ENCODE results near the gene S100A13. TPM values are rescaled to one million over a fixed set of nuclear protein-coding genes. Genes with fewer than 3 reads are reported as not detected.
A peak's percentile ranks its signal among the peaks of the same experiment; 100 is the strongest.

The S100A13 gene
- total and polyA plus RNA-seq, 8 donors = 75.1 to 110 (median 84.6) TPM

DNA sequence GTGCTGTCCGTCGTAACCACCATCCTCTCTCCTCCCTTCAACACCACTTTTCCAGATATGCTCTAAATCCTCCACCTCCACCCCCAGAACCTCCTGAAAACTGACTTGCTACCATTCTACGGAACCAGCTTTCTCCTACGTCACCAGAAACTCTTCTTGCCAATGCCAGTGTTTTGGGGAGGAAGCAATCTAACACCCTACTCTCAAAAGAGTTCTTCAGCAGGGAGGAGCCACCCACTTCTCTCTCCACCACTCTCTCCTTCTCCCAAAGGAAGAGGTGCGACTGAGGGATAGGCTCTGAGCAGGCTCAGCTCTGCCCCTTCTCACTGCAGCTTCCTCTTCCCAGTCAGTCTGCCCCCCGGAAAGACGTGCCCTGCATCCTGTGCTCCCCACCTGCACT lies 55.6 kb downstream of the S100A13 start:
- peaks cover 22 to 51% of the 10 kb centered on the region in 2 donors for H3K4me1 ChIP-seq
- no peak for DNase-seq
- intact Hi-C loops (cut with DNase I) = no loop called here
- ATAC-seq = no peak
- no peak overlapping the region for H3K4me3 ChIP-seq
- TF ChIP-seq, protein P1, sequence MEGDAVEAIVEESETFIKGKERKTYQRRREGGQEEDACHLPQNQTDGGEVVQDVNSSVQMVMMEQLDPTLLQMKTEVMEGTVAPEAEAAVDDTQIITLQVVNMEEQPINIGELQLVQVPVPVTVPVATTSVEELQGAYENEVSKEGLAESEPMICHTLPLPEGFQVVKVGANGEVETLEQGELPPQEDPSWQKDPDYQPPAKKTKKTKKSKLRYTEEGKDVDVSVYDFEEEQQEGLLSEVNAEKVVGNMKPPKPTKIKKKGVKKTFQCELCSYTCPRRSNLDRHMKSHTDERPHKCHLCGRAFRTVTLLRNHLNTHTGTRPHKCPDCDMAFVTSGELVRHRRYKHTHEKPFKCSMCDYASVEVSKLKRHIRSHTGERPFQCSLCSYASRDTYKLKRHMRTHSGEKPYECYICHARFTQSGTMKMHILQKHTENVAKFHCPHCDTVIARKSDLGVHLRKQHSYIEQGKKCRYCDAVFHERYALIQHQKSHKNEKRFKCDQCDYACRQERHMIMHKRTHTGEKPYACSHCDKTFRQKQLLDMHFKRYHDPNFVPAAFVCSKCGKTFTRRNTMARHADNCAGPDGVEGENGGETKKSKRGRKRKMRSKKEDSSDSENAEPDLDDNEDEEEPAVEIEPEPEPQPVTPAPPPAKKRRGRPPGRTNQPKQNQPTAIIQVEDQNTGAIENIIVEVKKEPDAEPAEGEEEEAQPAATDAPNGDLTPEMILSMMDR (IDR thresholded peaks at IDR 0.05) = no peak
- no peaks in the 10 kb centered on the region for H3K27me3 ChIP-seq
- H3K36me3 ChIP-seq = no peaks in the 10 kb centered on the region
- no peaks in the 10 kb centered on the region for H3K9me3 ChIP-seq
- H3K27ac ChIP-seq = peak overlapping the region in 1 of 2 donors; percentile 83

DNA sequence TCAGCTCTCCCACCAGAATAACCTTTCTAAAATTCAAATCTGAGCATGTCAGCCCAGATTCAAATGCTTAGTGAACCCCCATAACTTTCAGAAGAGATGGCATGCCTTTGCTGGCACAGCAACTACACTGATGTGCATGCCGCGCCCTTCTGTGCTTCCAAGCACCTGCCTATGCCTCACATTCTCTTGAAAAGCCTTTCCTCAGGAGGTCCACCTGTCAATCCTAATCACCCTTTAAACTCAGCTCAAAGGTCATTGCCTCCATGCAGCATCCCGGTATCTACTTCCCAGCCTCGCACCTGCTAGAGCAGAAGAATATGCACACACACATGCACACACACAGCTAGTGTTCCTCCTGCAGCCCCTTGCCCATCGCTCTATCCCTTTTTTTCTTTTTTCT lies 56.4 kb downstream of the S100A13 start:
- H3K4me1 ChIP-seq = peaks cover 30 to 59% of the 10 kb centered on the region in 2 donors
- no peak overlapping the region for H3K4me3 ChIP-seq
- DNase-seq (no peak), ATAC-seq (no peak)
- H3K27me3 ChIP-seq = no peaks in the 10 kb centered on the region
- no peaks in the 10 kb centered on the region for H3K9me3 ChIP-seq
- H3K27ac ChIP-seq = no peak overlapping the region
- H3K36me3 ChIP-seq = no peaks in the 10 kb centered on the region
- TF ChIP-seq, protein P1 (IDR thresholded peaks at IDR 0.05) = no peak
- intact Hi-C loops (cut with DNase I) = no loop called here

DNA sequence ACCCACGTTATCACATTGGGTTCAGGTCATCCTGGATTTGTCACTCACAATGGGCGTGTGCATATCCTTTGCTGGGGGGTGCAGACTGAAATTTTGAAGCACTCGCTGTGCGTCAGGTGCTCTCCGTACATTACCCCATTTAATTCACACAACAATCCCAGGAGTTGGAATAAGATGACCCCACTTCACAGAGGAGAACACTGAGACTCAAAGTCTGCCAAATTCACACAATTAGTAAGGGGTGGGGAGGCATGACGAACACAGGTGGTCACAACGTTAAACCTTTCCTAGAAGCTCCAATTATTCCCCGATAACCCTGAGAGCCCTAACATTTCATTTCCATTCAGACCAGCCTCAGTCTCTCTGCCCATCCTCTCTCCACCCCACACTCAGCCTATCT lies 57.8 kb downstream of the S100A13 start:
- Histone ChIP-seq H3K36me3 (no peaks in the 10 kb centered on the region), H3K9me3 (no peaks in the 10 kb centered on the region), H3K4me3 (no peak overlapping the region), H3K27ac (no peak overlapping the region), H3K27me3 (no peaks in the 10 kb centered on the region), H3K4me1 (peaks cover 37 to 73% of the 10 kb centered on the region in 2 donors)
- TF ChIP-seq, protein P1 (IDR thresholded peaks at IDR 0.05) = no peak
- no peak for ATAC-seq
- intact Hi-C loops (cut with DNase I) = loop anchor here (5.0 to 10.0 kb wide), 3 partner anchors 37 to 57 kb away; no protein-coding TSS in a partner anchor
- DNase-seq = no peak

Other genes starting within 250 kb of the S100A13 start
- gene S100A8, start 236.4 kb downstream of the S100A13 start, total RNA-seq = 1,000 to 10,000 TPM in 1 of 2 donors, 10 to 100 TPM in 1; 97.7 to 1,365 TPM
- gene S100A8, start 236.4 kb downstream of the S100A13 start, polyA plus RNA-seq (ENCODE audit: insufficient read length in 6 of 6) = 10 to 100 TPM; 10.2 to 33.2 (median 19.9) TPM
- not detected for gene S100A7A, start 211.0 kb downstream of the S100A13 start, total RNA-seq
- not detected for gene S100A7A, start 211.0 kb downstream of the S100A13 start, polyA plus RNA-seq (ENCODE audit: insufficient read length in 6 of 6)
- not detected for gene S100A7, start 166.9 kb downstream of the S100A13 start, total RNA-seq
- not detected for gene S100A7, start 166.9 kb downstream of the S100A13 start, polyA plus RNA-seq (ENCODE audit: insufficient read length in 6 of 6)
- 1,000 to 10,000 TPM; 1,672 to 1,797 TPM for gene S100A6, start 91.5 kb downstream of the S100A13 start, total RNA-seq
- gene S100A6, start 91.5 kb downstream of the S100A13 start, polyA plus RNA-seq (ENCODE audit: insufficient read length in 6 of 6) = 100 to 1,000 TPM; 156 to 248 (median 183) TPM
- under 1 TPM in 1 of 2 donors, not detected in 1; 0.42 TPM for gene S100A5, start 86.6 kb downstream of the S100A13 start, total RNA-seq
- gene S100A5, start 86.6 kb downstream of the S100A13 start, polyA plus RNA-seq (ENCODE audit: insufficient read length in 6 of 6) = under 1 TPM in 3 of 6 donors, not detected in 3; 0.18 to 0.38 (median 0.34) TPM
- gene S100A4, start 81.7 kb downstream of the S100A13 start, total RNA-seq = 1,000 to 10,000 TPM in 1 of 2 donors, 100 to 1,000 TPM in 1; 257 to 1,192 TPM
- gene S100A4, start 81.7 kb downstream of the S100A13 start, polyA plus RNA-seq (ENCODE audit: insufficient read length in 6 of 6) = 10 to 100 TPM; 15.0 to 24.6 (median 21.9) TPM
- gene S100A3, start 78.2 kb downstream of the S100A13 start, total RNA-seq = 1 to 10 TPM; 1.7 to 7.7 TPM
- gene S100A3, start 78.2 kb downstream of the S100A13 start, polyA plus RNA-seq (ENCODE audit: insufficient read length in 6 of 6) = under 1 TPM in 2 of 6 donors, not detected in 4; 0.20 to 0.58 TPM
- 10 to 100 TPM in 1 of 2 donors, 1 to 10 TPM in 1; 7.1 to 25.9 TPM for gene S100A2, start 61.7 kb downstream of the S100A13 start, total RNA-seq
- 1 to 10 TPM in 4 of 6 donors, under 1 TPM in 2; 0.51 to 1.3 (median 1.0) TPM for gene S100A2, start 61.7 kb downstream of the S100A13 start, polyA plus RNA-seq (ENCODE audit: insufficient read length in 6 of 6)
- gene S100A16, start 14.4 kb downstream of the S100A13 start, total RNA-seq = 100 to 1,000 TPM; 118 to 145 TPM
- gene S100A16, start 14.4 kb downstream of the S100A13 start, polyA plus RNA-seq (ENCODE audit: insufficient read length in 6 of 6) = 100 to 1,000 TPM; 129 to 160 (median 145) TPM
- 100 to 1,000 TPM in 1 of 2 donors, 10 to 100 TPM in 1; 100.0 to 152 TPM for gene S100A14, start 11.2 kb downstream of the S100A13 start, total RNA-seq
- 100 to 1,000 TPM in 5 of 6 donors, 10 to 100 TPM in 1; 94.9 to 179 (median 150) TPM for gene S100A14, start 11.2 kb downstream of the S100A13 start, polyA plus RNA-seq (ENCODE audit: insufficient read length in 6 of 6)
- gene S100A1, start 929 bp upstream of the S100A13 start, total RNA-seq = 1 to 10 TPM in 1 of 2 donors, under 1 TPM in 1; 0.93 to 2.3 TPM
- 1 to 10 TPM; 1.4 to 2.2 (median 1.8) TPM for gene S100A1, start 929 bp upstream of the S100A13 start, polyA plus RNA-seq (ENCODE audit: insufficient read length in 6 of 6)
- gene CHTOP, start 6.6 kb upstream of the S100A13 start, total RNA-seq = 10 to 100 TPM; 54.5 to 65.5 TPM
- 100 to 1,000 TPM; 110 to 125 (median 118) TPM for gene CHTOP, start 6.6 kb upstream of the S100A13 start, polyA plus RNA-seq (ENCODE audit: insufficient read length in 6 of 6)
- 10 to 100 TPM; 34.5 to 35.5 TPM for gene SNAPIN, start 31.2 kb upstream of the S100A13 start, total RNA-seq
- gene SNAPIN, start 31.2 kb upstream of the S100A13 start, polyA plus RNA-seq (ENCODE audit: insufficient read length in 6 of 6) = 10 to 100 TPM; 36.9 to 44.1 (median 39.2) TPM
- gene ILF2, start 43.5 kb upstream of the S100A13 start, total RNA-seq = 100 to 1,000 TPM; 104 to 117 TPM
- 100 to 1,000 TPM; 239 to 295 (median 260) TPM for gene ILF2, start 43.5 kb upstream of the S100A13 start, polyA plus RNA-seq (ENCODE audit: insufficient read length in 6 of 6)
- 10 to 100 TPM; 26.9 to 45.2 TPM for gene NPR1, start 51.2 kb upstream of the S100A13 start, total RNA-seq
- 10 to 100 TPM; 14.3 to 23.1 (median 17.4) TPM for gene NPR1, start 51.2 kb upstream of the S100A13 start, polyA plus RNA-seq (ENCODE audit: insufficient read length in 6 of 6)
- gene INTS3, start 100.5 kb upstream of the S100A13 start, total RNA-seq = 10 to 100 TPM; 50.5 to 57.5 TPM
- 100 to 1,000 TPM in 5 of 6 donors, 10 to 100 TPM in 1; 90.4 to 131 (median 118) TPM for gene INTS3, start 100.5 kb upstream of the S100A13 start, polyA plus RNA-seq (ENCODE audit: insufficient read length in 6 of 6)
- gene SLC27A3, start 147.9 kb upstream of the S100A13 start, total RNA-seq = 10 to 100 TPM; 56.5 to 68.6 TPM
- gene SLC27A3, start 147.9 kb upstream of the S100A13 start, polyA plus RNA-seq (ENCODE audit: insufficient read length in 6 of 6) = 10 to 100 TPM; 32.4 to 50.3 (median 40.5) TPM

Data from left lung (tissue), 10 donors.